ENCODE results near the gene KDM4B. TPM values are rescaled to one million over a fixed set of nuclear protein-coding genes. Genes with fewer than 3 reads are reported as not detected.

Gene KDM4B
- total RNA-seq, 1 experiment from 2014 or later: 43.7 TPM

DNA sequence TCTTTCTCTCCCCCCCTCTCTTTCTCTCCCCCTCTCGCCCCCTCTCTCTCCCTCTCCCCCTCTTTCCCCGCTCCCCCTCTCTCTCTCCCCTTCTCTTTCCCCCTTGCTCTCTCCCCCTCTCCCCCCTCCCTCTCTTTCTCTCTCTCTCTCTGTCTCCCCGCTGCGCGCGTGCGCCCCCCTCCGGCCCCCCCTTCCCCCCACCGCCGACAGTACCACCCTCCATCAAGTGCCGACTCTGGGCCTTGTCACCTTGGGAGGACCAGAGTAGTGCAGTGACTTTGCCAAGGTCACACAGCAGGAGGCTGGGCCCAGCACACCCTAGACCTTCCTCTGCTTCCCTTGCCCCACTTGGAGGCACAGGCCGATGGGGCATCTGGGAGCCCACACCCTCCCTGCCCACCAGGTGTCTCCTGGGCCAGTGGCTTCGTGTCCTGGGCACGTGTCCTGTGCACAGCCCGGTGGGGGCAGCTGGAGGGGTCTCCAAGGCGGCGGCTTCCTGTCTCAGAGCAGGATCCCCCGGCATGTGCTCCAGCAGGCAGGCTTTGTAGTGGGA is 121.6 kb downstream of the KDM4B start:
- H3K4me1 Mint-ChIP-seq: peaks cover 9 to 49% of the 10 kb centered on the region in 2 experiments
- Histone ChIP-seq H3K79me2 (ENCODE audit: insufficient read depth, low read length) (no peaks in the 10 kb centered on the region), H3K14ac (ENCODE audit: insufficient read depth, low read length) (no peak overlapping the region), H3K23ac (ENCODE audit: insufficient read length, low read depth, low read length) (no peak overlapping the region), H3K18ac (ENCODE audit: insufficient read length, low read depth, low read length) (no peak overlapping the region), H2AK5ac (ENCODE audit: insufficient read length, low read length) (no peak overlapping the region), H3K27ac (ENCODE audit: insufficient read length, low read depth, low read length) (no peak overlapping the region), H2AFZ (ENCODE audit: low read length) (no peak overlapping the region), H3T11ph (ENCODE audit: low read length) (no peak overlapping the region), H4K20me1 (ENCODE audit: control insufficient read depth, insufficient read depth, insufficient read length) (no peaks in the 10 kb centered on the region), H3K56ac (ENCODE audit: insufficient read length, low read depth, low read length) (no peak overlapping the region), H3K27me3 (ENCODE audit: insufficient read depth, low read length) (no peaks in the 10 kb centered on the region), H4K5ac (ENCODE audit: insufficient read length, low read depth, low read length) (no peak overlapping the region), H3K4me1 (ENCODE audit: insufficient read depth, low read length) (no peaks in the 10 kb centered on the region), H2BK15ac (ENCODE audit: low read depth, low read length) (no peak overlapping the region), H2BK20ac (ENCODE audit: low read depth, low read length, poor library complexity, severe bottlenecking) (no peak overlapping the region), H4K91ac (ENCODE audit: insufficient read length, low read depth, low read length) (no peak overlapping the region), H3K4ac (ENCODE audit: low read depth, low read length) (no peak overlapping the region), H3K9ac (ENCODE audit: extremely low read depth, insufficient read length, low read length) (no peak overlapping the region), H3K4me2 (ENCODE audit: insufficient read depth, insufficient read length, low read length) (no peak overlapping the region), H3K79me1 (ENCODE audit: insufficient read depth, low read depth, low read length, poor library complexity, severe bottlenecking) (no peaks in the 10 kb centered on the region), H4K8ac (replicated peaks; ENCODE audit: insufficient read length, low read depth, low read length) (no peak overlapping the region), H2BK5ac (ENCODE audit: insufficient read length, low read length) (no peak overlapping the region), H3K9me3 (ENCODE audit: control insufficient read depth, low read depth, low read length) (no peaks in the 10 kb centered on the region), H3K23me2 (ENCODE audit: insufficient read length, low read depth, low read length, poor library complexity, severe bottlenecking) (no peaks in the 10 kb centered on the region), H2BK12ac (ENCODE audit: insufficient read length, low read depth, low read length) (no peak overlapping the region), H2BK120ac (ENCODE audit: low read depth, low read length, poor library complexity, severe bottlenecking) (no peak overlapping the region)
- H3K4me3 Mint-ChIP-seq: no peak overlapping the region
- no peaks in the 10 kb centered on the region for H3K27me3 Mint-ChIP-seq (ENCODE audit: low read depth)
- H3K36me3 Mint-ChIP-seq (ENCODE audit: insufficient read depth in 1 of 3, low read depth in 3 of 3): peaks cover 0 to 10% (median 8%) of the 10 kb centered on the region in 3 experiments; a peak in 4 of 7 replicates
- H3K9me3 Mint-ChIP-seq: no peaks in the 10 kb centered on the region
- H3K27ac Mint-ChIP-seq: peak overlapping the region in 2 of 3 experiments; percentile 58 to 70; a peak in 3 of 7 replicates
- WGBS (ENCODE audit: extremely low coverage, insufficient read length, low lambda C conversion rate): no CpG with 5 or more reads among the region's 18 CpGs
- no peak for DNase-seq
- TF ChIP-seq, protein P1, sequence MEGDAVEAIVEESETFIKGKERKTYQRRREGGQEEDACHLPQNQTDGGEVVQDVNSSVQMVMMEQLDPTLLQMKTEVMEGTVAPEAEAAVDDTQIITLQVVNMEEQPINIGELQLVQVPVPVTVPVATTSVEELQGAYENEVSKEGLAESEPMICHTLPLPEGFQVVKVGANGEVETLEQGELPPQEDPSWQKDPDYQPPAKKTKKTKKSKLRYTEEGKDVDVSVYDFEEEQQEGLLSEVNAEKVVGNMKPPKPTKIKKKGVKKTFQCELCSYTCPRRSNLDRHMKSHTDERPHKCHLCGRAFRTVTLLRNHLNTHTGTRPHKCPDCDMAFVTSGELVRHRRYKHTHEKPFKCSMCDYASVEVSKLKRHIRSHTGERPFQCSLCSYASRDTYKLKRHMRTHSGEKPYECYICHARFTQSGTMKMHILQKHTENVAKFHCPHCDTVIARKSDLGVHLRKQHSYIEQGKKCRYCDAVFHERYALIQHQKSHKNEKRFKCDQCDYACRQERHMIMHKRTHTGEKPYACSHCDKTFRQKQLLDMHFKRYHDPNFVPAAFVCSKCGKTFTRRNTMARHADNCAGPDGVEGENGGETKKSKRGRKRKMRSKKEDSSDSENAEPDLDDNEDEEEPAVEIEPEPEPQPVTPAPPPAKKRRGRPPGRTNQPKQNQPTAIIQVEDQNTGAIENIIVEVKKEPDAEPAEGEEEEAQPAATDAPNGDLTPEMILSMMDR (conservative IDR thresholded peaks at IDR 0.05): no peak
